H1 (cell line): ENCODE data around the gene PDC. TPM values are rescaled to one million over a fixed set of nuclear protein-coding genes. Genes with fewer than 3 reads are reported as not detected.

ENCODE experiments used
- CTCF ChIA-PET: fragments of 300-600 bp; sonication (Branson Sonifier 250); formaldehyde crosslinking; loops from one replicate; lab custom pipeline; 2021; ENCODE audit not compliant: partially characterized antibody; lab: Charles Lee
- POLR2A ChIA-PET: fragments of 300-600 bp; sonication (Branson Sonifier 250); formaldehyde crosslinking; loops from one replicate; lab custom pipeline; 2021; ENCODE audit warnings: inconsistent platforms; ENCODE audit not compliant: partially characterized antibody; lab: Charles Lee
- DNase-seq, 2 experiments: peaks; one replicate each; pipeline versions ENCODE4 v3.0.0 to v3.0.0-alpha.2; 2010 to 2022; ENCODE audit warnings: low spot score in 2 of 2, low read depth in 1 of 2, mixed read lengths in 1 of 2
- FAIRE-seq: peaks from 2 replicates; lab custom pipeline; 2011; peaks lifted over from hg19 to GRCh38; lab: Jason Lieb, UNC
- H2AFZ ChIP-seq: 2 replicates; pipeline ENCODE4 v1.8.1; 2012; ENCODE audit warnings: low read length, inconsistent platforms
- H2AK5ac ChIP-seq: 2 replicates; pipeline ENCODE4 v1.6.1; 2013; ENCODE audit warnings: low read depth, low read length
- H2BK120ac ChIP-seq: replicated peaks from 2 replicates; pipeline ENCODE3; 2013; ENCODE audit warnings: low read depth, low read length, inconsistent platforms
- H2BK12ac ChIP-seq: 2 replicates; pipeline ENCODE4 v1.6.1; 2013; ENCODE audit warnings: low read depth, low read length
- H2BK15ac ChIP-seq: 2 replicates; pipeline ENCODE4 v1.6.1; 2013; ENCODE audit warnings: low read length
- H2BK20ac ChIP-seq: 2 replicates; pipeline ENCODE4 v1.6.1; 2013; ENCODE audit warnings: low read length
- H2BK5ac ChIP-seq: 2 replicates; pipeline ENCODE4 v1.6.1; 2013; ENCODE audit warnings: low read depth, low read length
- H3K14ac ChIP-seq: 2 replicates; pipeline ENCODE4 v1.6.1; 2013; ENCODE audit warnings: inconsistent platforms; ENCODE audit not compliant: insufficient read length
- H3K18ac ChIP-seq: 2 replicates; pipeline ENCODE4 v1.6.1; 2013; ENCODE audit warnings: low read length; ENCODE audit errors: extremely low read depth
- H3K23ac ChIP-seq: 2 replicates; pipeline ENCODE4 v1.6.1; 2013; ENCODE audit warnings: inconsistent platforms; ENCODE audit not compliant: insufficient read length
- H3K23me2 ChIP-seq: 2 replicates; pipeline ENCODE4 v1.6.1; 2013; ENCODE audit warnings: low read depth, low read length
- H3K27ac ChIP-seq: 2 replicates; pipeline ENCODE4 v1.6.1; 2011; ENCODE audit warnings: low read depth, low read length, inconsistent platforms
- H3K27me3 ChIP-seq, 4 experiments: replicated peaks in 1 of 4; 1 replicate in 1 of 4; 2 replicates in 3 of 4; pipeline versions ENCODE4 v1.6.1 to v1.8.1; 2011 to 2013; ENCODE audit warnings: low read length in 3 of 4, mild to moderate bottlenecking in 3 of 4, inconsistent platforms in 2 of 4, mixed read lengths in 2 of 4, moderate library complexity in 1 of 4; ENCODE audit not compliant: control insufficient read depth in 3 of 4, insufficient read depth in 3 of 4; ENCODE audit errors: extremely low read depth in 1 of 4
- H3K36me3 ChIP-seq, 4 experiments: 2 replicates each; pipeline versions ENCODE4 v1.6.1 to v1.8.1; 2011 to 2013; ENCODE audit warnings: mild to moderate bottlenecking in 4 of 4, low read length in 3 of 4, moderate library complexity in 2 of 4, control low read depth in 1 of 4, inconsistent platforms in 1 of 4; ENCODE audit not compliant: insufficient read depth in 4 of 4, control insufficient read depth in 2 of 4
- H3K4ac ChIP-seq: replicated peaks from 2 replicates; pipeline ENCODE3; 2013; ENCODE audit warnings: low read length, low read depth, mixed read lengths, inconsistent platforms; ENCODE audit not compliant: insufficient read length
- H3K4me1 ChIP-seq, 4 experiments: replicated peaks in 1 of 4; 1 replicate in 1 of 4; 2 replicates in 3 of 4; pipeline versions ENCODE4 v1.6.1 to v1.8.1; 2011 to 2013; ENCODE audit warnings: low read length in 3 of 4, inconsistent platforms in 2 of 4, mixed read lengths in 1 of 4; ENCODE audit not compliant: insufficient read depth in 4 of 4, control insufficient read depth in 3 of 4
- H3K4me2 ChIP-seq, 2 experiments: 2 replicates each; pipeline versions ENCODE4 v1.6.1 to v1.8.1; 2011 to 2013; ENCODE audit warnings: low read depth in 2 of 2, low read length in 2 of 2, control low read depth in 1 of 2, inconsistent platforms in 1 of 2, mild to moderate bottlenecking in 1 of 2; ENCODE audit not compliant: insufficient read depth in 1 of 2
- H3K4me3 ChIP-seq, 4 experiments: fragments of 200-600, 300-600 bp in 1 of 4; sonication (generic), shearing (Covaris generic), sonication (Bioruptor Twin) in 1 of 4; 2 replicates each; pipeline versions ENCODE4 v1.5.1 to v1.8.1; 2011 to 2016; ENCODE audit warnings: low read length in 4 of 4, low read depth in 3 of 4, control low read depth in 2 of 4, inconsistent platforms in 2 of 4, mild to moderate bottlenecking in 2 of 4, mixed read lengths in 1 of 4, moderate library complexity in 1 of 4; ENCODE audit not compliant: insufficient read depth in 2 of 4; ENCODE audit errors: extremely low read depth in 1 of 4
- H3K56ac ChIP-seq: replicated peaks from 2 replicates; pipeline ENCODE3; 2013; ENCODE audit warnings: low read depth, mild to moderate bottlenecking, mixed read lengths, low read length, inconsistent platforms; ENCODE audit not compliant: insufficient read length
- H3K79me1 ChIP-seq: 2 replicates; pipeline ENCODE4 v1.6.1; 2013; ENCODE audit warnings: low read depth, low read length, control low read depth
- H3K79me2 ChIP-seq, 2 experiments: 2 replicates each; pipeline versions ENCODE4 v1.6.1 to v1.8.1; 2012 to 2013; ENCODE audit warnings: low read length in 2 of 2, mild to moderate bottlenecking in 2 of 2, inconsistent platforms in 1 of 2; ENCODE audit not compliant: insufficient read depth in 2 of 2, control insufficient read depth in 1 of 2
- H3K9ac ChIP-seq, 4 experiments: replicated peaks in 1 of 4; 1 replicate in 1 of 4; 2 replicates in 3 of 4; pipeline versions ENCODE4 v1.6.1 to v1.8.1; 2011 to 2013; ENCODE audit warnings: low read depth in 3 of 4, low read length in 3 of 4, control low read depth in 2 of 4, mild to moderate bottlenecking in 2 of 4, moderate library complexity in 2 of 4, inconsistent platforms in 1 of 4; ENCODE audit errors: extremely low read depth in 1 of 4
- H3K9me3 ChIP-seq, 2 experiments: 2 replicates each; pipeline versions ENCODE4 v1.6.1 to v1.8.1; 2012 to 2013; ENCODE audit warnings: mild to moderate bottlenecking in 2 of 2, moderate library complexity in 2 of 2, control low read depth in 1 of 2, inconsistent platforms in 1 of 2, low read depth in 1 of 2, low read length in 1 of 2, mixed read lengths in 1 of 2; ENCODE audit not compliant: insufficient read depth in 2 of 2
- H4K20me1 ChIP-seq, 2 experiments: replicated peaks in 1 of 2; 2 replicates each; pipeline versions ENCODE3 to v1.8.1; 2011 to 2013; ENCODE audit warnings: inconsistent platforms in 2 of 2, low read length in 2 of 2, mild to moderate bottlenecking in 1 of 2; ENCODE audit not compliant: insufficient read depth in 2 of 2, control insufficient read depth in 1 of 2
- H4K5ac ChIP-seq: 2 replicates; pipeline ENCODE4 v1.6.1; 2013; ENCODE audit warnings: low read length, low read depth, mixed read lengths, inconsistent platforms; ENCODE audit not compliant: insufficient read length
- H4K8ac ChIP-seq: 2 replicates; pipeline ENCODE4 v1.8.0; 2013; ENCODE audit warnings: mild to moderate bottlenecking, moderate library complexity, low read length, inconsistent platforms; ENCODE audit not compliant: insufficient read depth; ENCODE audit errors: extremely low read depth
- H4K91ac ChIP-seq: replicated peaks from 2 replicates; pipeline ENCODE3; 2013; ENCODE audit warnings: low read length, mixed read lengths, inconsistent platforms; ENCODE audit not compliant: insufficient read length
- EGR1 ChIP-seq: IDR thresholded peaks from 2 replicates; pipeline ENCODE4 v1.6.1; 2011; ENCODE audit warnings: low read depth, low read length, borderline replicate concordance
- FOSL1 ChIP-seq: IDR thresholded peaks from 2 replicates; pipeline ENCODE4 v1.6.1; 2011; ENCODE audit warnings: mild to moderate bottlenecking, low read depth, low read length, moderate library complexity; ENCODE audit not compliant: insufficient read depth
- SP4 ChIP-seq: IDR thresholded peaks from 2 replicates; pipeline ENCODE4 v1.6.1; 2012; ENCODE audit warnings: low read length, inconsistent platforms
- WGBS, 2 experiments: shearing (Covaris generic) in 1 of 2; methylation state at CpG; one replicate each; pipeline versions ENCODE4 v1.1.6 to v1.1.7; 2013 to 2015; ENCODE audit warnings: low lambda C conversion rate in 2 of 2, mixed read lengths in 2 of 2, inconsistent platforms in 1 of 2, low coverage in 1 of 2, missing lambda C conversion rate in 1 of 2; ENCODE audit not compliant: insufficient replicate concordance in 2 of 2, insufficient coverage in 1 of 2, insufficient read length in 1 of 2; ENCODE audit errors: extremely low coverage in 1 of 2, missing lambda C conversion rate in 1 of 2; 5-methylcytosine and 5-hydroxymethylcytosine counted together
- polyA plus RNA-seq, 7 experiments: library from polyadenylated mRNA; depleted of rRNA in 3 of 7; stranded (reverse) in 5 of 7; unstranded in 2 of 7; fragments of >200 nt in 5 of 7; fragments of 200-250 nt in 2 of 7; gene quantifications; 1 replicate in 5 of 7; 2 replicates in 1 of 7; 4 replicates in 1 of 7; pipeline versions ENCODE4 v1.2.1 to v1.2.3, GENCODE V29; 2011 to 2013; ENCODE audit warnings: missing spikeins in 2 of 7, mixed read lengths in 2 of 7
- total RNA-seq: library from RNA; stranded (reverse); fragmentation: NEBNext Ultra II Directional; extraction: Animal tissue kit (Norgen Biotek cat#: 25700); gene quantifications from 2 replicates; pipeline ENCODE4 v1.2.1, GENCODE V29; 2021

Gene PDC
- total and polyA plus RNA-seq, 2 of the 8 experiments (the other 6 are each of a cell fraction or from before 2014, with no cell fraction given), result not detected

DNA sequence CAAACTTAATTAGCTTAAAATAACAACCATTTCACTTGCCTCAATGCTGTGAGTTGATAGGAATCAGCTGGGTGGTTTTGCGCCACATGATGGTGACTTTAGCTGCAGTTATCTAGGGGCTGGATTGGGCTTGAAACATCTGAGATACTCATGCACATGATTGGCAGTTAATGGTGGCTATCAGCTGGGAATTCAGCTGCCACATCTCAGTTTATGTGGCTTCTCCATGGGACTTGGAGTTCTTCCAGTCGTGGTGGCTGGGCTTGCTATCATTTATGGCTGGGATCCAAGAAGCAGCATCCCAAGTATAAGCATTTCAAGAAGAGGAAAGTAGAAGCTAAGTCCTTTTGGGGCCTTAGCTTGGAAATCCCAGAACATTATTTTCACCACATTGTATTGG lies 36.4 kb downstream of the PDC start:
- no peak overlapping the region for H3K4me2 ChIP-seq
- H2BK120ac ChIP-seq, result no peak overlapping the region
- no peaks in the 10 kb centered on the region for H3K27me3 ChIP-seq
- DNase-seq, result no peak
- H2BK5ac ChIP-seq, result no peak overlapping the region
- H4K8ac ChIP-seq, result no peak overlapping the region
- no peaks in the 10 kb centered on the region for H3K4me1 ChIP-seq
- no peak overlapping the region for H2BK20ac ChIP-seq
- H3K18ac ChIP-seq, result no peak overlapping the region
- no peak for FAIRE-seq
- no peaks in the 10 kb centered on the region for H3K79me2 ChIP-seq
- no peak overlapping the region for H3K23ac ChIP-seq
- no peaks in the 10 kb centered on the region for H3K23me2 ChIP-seq
- no peak overlapping the region for H2AK5ac ChIP-seq
- ChIA-PET CTCF (interaction anchor here (0.6 to 1.2 kb wide), 3 partner anchors 15 to 526 kb away, joined by 3 read pairs; no protein-coding TSS in a partner anchor), POLR2A (interaction anchor here (1.0 kb wide), 1 partner anchor 9 kb away, joined by 3 read pairs; no protein-coding TSS in a partner anchor)
- no peak overlapping the region for H3K14ac ChIP-seq
- no peak overlapping the region for H3K56ac ChIP-seq
- WGBS, 2 experiments, result 89% methylated on average over 2 of the region's 2 CpGs; no CpG with 5 or more reads in 1 of the 2 experiments
- no peak overlapping the region for H4K5ac ChIP-seq
- TF ChIP-seq FOSL1 (no peak), SP4 (no peak), EGR1 (no peak)
- no peak overlapping the region for H2BK15ac ChIP-seq
- H2BK12ac ChIP-seq, result no peak overlapping the region
- H3K4me3 ChIP-seq, result no peak overlapping the region
- H3K79me1 ChIP-seq, result no peaks in the 10 kb centered on the region
- no peak overlapping the region for H3K4ac ChIP-seq
- no peaks in the 10 kb centered on the region for H4K20me1 ChIP-seq
- no peaks in the 10 kb centered on the region for H3K9me3 ChIP-seq
- H3K9ac ChIP-seq, result no peak overlapping the region
- H2AFZ ChIP-seq, result no peak overlapping the region
- H3K27ac ChIP-seq, result no peak overlapping the region
- peaks cover 0 to 7% (median 0%) of the 10 kb centered on the region in 4 experiments; a peak in 3 of 8 replicates for H3K36me3 ChIP-seq
- no peak overlapping the region for H4K91ac ChIP-seq
